ENCODE results near the gene PRUNE1. TPM values are rescaled to one million over a fixed set of nuclear protein-coding genes. Genes with fewer than 3 reads are reported as not detected.

Gene PRUNE1
- total RNA-seq (19.1 TPM), polyA plus RNA-seq (23.5 TPM)

GRCh38 chr1:151008244-151009205 lies at the start of gene PRUNE1:
PRUNE1 (plus strand) TSS chr1:151008449; CDS start chr1:151008633, 184 bp downstream.
- H3K27ac ChIP-seq (ENCODE audit: low read depth) = peak within 1 kb of the TSS; percentile 89
- H3K4me3 ChIP-seq (ENCODE audit: low read depth, low read length) = peak within 1 kb of the TSS; percentile 66
- peaks cover 1% of the 10 kb centered on the region for H3K4me1 ChIP-seq (ENCODE audit: insufficient read depth)
- DNase-seq (ENCODE audit: extremely low spot score) = peak; percentile 92
- H3K36me3 ChIP-seq (ENCODE audit: insufficient read depth) = no peaks in the 10 kb centered on the region
- under 1% methylated on average over 69 of the region's 69 CpGs for WGBS

DNA sequence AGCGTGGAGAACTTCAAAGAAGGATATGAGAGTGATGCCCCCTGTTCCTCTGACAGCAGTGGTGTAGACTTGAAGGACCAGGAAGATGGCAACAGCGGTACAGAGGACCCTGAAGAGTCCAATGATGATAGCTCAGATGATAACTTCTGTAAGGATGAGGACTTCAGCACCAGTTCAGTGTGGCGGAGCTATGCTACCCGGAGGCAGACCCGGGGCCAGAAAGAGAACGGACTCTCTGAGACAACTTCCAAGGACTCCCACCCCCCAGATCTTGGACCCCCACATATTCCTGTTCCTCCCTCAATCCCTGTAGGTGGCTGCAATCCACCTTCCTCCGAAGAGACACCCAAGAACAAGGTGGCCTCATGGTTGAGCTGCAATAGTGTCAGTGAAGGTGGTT lies 47.6 kb upstream of the PRUNE1 start:
- no peak overlapping the region for H3K27ac ChIP-seq (ENCODE audit: low read depth)
- no peak overlapping the region for H3K4me3 ChIP-seq (ENCODE audit: low read depth, low read length)
- H3K36me3 ChIP-seq (ENCODE audit: insufficient read depth) = peaks cover 3% of the 10 kb centered on the region
- DNase-seq (ENCODE audit: extremely low spot score) = no peak
- H3K4me1 ChIP-seq (ENCODE audit: insufficient read depth) = no peaks in the 10 kb centered on the region
- WGBS = 96% methylated on average over 7 of the region's 7 CpGs

DNA sequence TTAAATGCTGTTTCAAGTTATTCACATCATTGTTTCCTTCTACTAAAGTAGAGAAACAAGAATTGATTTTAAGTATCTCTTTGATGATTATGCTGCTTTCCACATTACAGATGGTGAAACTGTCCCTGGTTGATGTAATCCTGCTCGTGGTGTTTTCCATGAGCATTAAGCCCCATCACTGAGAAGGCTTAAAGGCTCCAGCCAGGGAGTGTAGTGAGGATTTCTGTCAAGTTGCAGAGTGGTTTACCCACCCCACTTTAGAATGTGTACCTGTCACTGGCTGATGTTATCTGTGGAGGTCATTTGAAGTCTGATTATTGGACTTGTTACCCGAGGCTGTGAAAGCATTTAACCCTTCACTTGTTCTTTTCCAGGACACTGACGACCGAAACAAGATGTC lies 46.5 kb upstream of the PRUNE1 start:
- no peak overlapping the region for H3K27ac ChIP-seq (ENCODE audit: low read depth)

GRCh38 chr1:150963321-150964163 lies 44.7 kb upstream of the PRUNE1 start:
- 88% methylated on average over 10 of the region's 10 CpGs for WGBS
- no peak for DNase-seq (ENCODE audit: extremely low spot score)
- Histone ChIP-seq H3K36me3 (ENCODE audit: insufficient read depth) (peaks cover 5% of the 10 kb centered on the region), H3K4me1 (ENCODE audit: insufficient read depth) (no peaks in the 10 kb centered on the region), H3K27ac (ENCODE audit: low read depth) (no peak overlapping the region), H3K4me3 (ENCODE audit: low read depth, low read length) (no peak overlapping the region)

More for the DNA sequence above, 46.5 kb upstream of the PRUNE1 start:
- 60% methylated on average over 4 of the region's 4 CpGs for WGBS
- H3K4me3 ChIP-seq (ENCODE audit: low read depth, low read length) = no peak overlapping the region
- no peak for DNase-seq (ENCODE audit: extremely low spot score)
- no peaks in the 10 kb centered on the region for H3K4me1 ChIP-seq (ENCODE audit: insufficient read depth)
- H3K36me3 ChIP-seq (ENCODE audit: insufficient read depth) = peaks cover 5% of the 10 kb centered on the region

DNA sequence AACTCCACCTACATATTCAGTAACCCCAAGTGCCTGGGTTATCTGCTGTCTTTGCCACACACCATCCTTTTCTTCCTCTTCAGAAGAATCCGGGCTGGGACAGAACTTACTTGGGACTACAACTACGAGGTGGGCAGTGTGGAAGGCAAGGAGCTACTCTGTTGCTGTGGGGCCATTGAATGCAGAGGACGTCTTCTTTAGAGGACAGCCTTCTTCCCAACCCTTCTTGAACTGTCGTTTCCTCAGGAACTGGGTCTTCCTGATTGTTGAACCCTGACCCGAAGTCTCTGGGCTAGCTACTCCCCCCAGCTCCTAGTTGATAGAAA lies 44.1 kb upstream of the PRUNE1 start:
- Histone ChIP-seq H3K27ac (ENCODE audit: low read depth) (no peak overlapping the region), H3K4me3 (ENCODE audit: low read depth, low read length) (no peak overlapping the region), H3K36me3 (ENCODE audit: insufficient read depth) (peaks cover 3% of the 10 kb centered on the region), H3K4me1 (ENCODE audit: insufficient read depth) (no peaks in the 10 kb centered on the region)
- 80% methylated on average over 5 of the region's 5 CpGs for WGBS
- no peak for DNase-seq (ENCODE audit: extremely low spot score)

DNA sequence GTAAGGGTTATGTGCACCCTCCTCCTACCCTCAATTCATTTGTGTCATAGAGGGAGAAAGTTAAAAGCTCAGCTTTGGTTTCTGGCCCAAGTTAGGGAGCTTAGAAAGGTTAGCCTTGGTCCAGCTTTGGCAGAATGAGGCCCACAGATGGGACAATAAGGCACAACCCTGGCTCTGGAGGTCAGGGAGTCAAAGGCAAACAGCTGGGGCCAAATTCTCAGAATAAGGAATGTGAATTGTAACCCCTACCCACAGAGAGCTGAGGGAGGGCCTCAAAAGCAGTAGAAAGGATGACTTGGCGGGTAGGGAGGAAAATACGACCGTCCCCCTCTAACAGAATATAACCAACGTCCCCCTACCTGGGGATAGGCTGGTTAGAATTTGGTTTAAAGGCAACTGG lies 42.6 kb upstream of the PRUNE1 start:
- 87% methylated on average over 4 of the region's 4 CpGs for WGBS
- Histone ChIP-seq H3K4me1 (ENCODE audit: insufficient read depth) (no peaks in the 10 kb centered on the region), H3K36me3 (ENCODE audit: insufficient read depth) (peaks cover 2% of the 10 kb centered on the region), H3K27ac (ENCODE audit: low read depth) (no peak overlapping the region), H3K4me3 (ENCODE audit: low read depth, low read length) (no peak overlapping the region)
- no peak for DNase-seq (ENCODE audit: extremely low spot score)

DNA sequence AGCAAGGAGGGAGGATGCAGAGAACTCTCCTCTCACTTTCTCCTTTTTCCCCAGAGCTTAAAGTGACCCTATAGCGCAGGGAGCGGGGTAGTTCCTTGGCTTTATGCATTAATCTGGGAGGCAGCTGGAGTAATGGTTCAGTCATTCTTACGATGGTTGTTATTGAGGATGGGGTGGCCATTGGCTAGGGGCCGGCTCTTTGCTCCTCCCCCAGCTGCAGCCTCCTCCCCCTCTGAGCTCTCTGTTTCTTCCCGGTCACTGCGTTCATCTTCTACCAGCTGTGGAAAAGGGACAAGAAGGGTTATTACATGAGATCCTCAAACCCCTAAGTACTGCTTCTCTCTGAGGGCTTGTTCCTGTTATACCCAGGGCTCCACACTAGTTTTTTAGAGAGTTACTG lies 42.2 kb upstream of the PRUNE1 start:
- no peak overlapping the region for H3K4me3 ChIP-seq (ENCODE audit: low read depth, low read length)
- DNase-seq (ENCODE audit: extremely low spot score) = no peak
- WGBS = 70% methylated on average over 6 of the region's 6 CpGs
- H3K36me3 ChIP-seq (ENCODE audit: insufficient read depth) = peaks cover 2% of the 10 kb centered on the region
- H3K27ac ChIP-seq (ENCODE audit: low read depth) = no peak overlapping the region
- no peaks in the 10 kb centered on the region for H3K4me1 ChIP-seq (ENCODE audit: insufficient read depth)

- no peak for DNase-seq (ENCODE audit: extremely low spot score)
- WGBS = 96% methylated on average over 13 of the region's 13 CpGs
- Histone ChIP-seq H3K4me1 (ENCODE audit: insufficient read depth) (no peaks in the 10 kb centered on the region), H3K4me3 (ENCODE audit: low read depth, low read length) (no peak overlapping the region), H3K27ac (ENCODE audit: low read depth) (no peak overlapping the region), H3K36me3 (ENCODE audit: insufficient read depth) (peaks cover 2% of the 10 kb centered on the region)
Measured at GRCh38 chr1:150967936-150968335, 40.3 kb upstream of the PRUNE1 start.

GRCh38 chr1:150968491-150968890 lies 39.8 kb upstream of the PRUNE1 start:
- Histone ChIP-seq H3K27ac (ENCODE audit: low read depth) (no peak overlapping the region), H3K36me3 (ENCODE audit: insufficient read depth) (peaks cover 2% of the 10 kb centered on the region), H3K4me1 (ENCODE audit: insufficient read depth) (peaks cover 2% of the 10 kb centered on the region), H3K4me3 (ENCODE audit: low read depth, low read length) (no peak overlapping the region)
- WGBS = 91% methylated on average over 4 of the region's 4 CpGs
- DNase-seq (ENCODE audit: extremely low spot score) = no peak

GRCh38 chr1:150969626-150970025 lies 38.6 kb upstream of the PRUNE1 start:
- H3K36me3 ChIP-seq (ENCODE audit: insufficient read depth) = peaks cover 2% of the 10 kb centered on the region
- WGBS = 79% methylated on average over 3 of the region's 3 CpGs
- H3K4me1 ChIP-seq (ENCODE audit: insufficient read depth) = peaks cover 4% of the 10 kb centered on the region
- no peak for DNase-seq (ENCODE audit: extremely low spot score)
- no peak overlapping the region for H3K4me3 ChIP-seq (ENCODE audit: low read depth, low read length)
- H3K27ac ChIP-seq (ENCODE audit: low read depth) = no peak overlapping the region

DNA sequence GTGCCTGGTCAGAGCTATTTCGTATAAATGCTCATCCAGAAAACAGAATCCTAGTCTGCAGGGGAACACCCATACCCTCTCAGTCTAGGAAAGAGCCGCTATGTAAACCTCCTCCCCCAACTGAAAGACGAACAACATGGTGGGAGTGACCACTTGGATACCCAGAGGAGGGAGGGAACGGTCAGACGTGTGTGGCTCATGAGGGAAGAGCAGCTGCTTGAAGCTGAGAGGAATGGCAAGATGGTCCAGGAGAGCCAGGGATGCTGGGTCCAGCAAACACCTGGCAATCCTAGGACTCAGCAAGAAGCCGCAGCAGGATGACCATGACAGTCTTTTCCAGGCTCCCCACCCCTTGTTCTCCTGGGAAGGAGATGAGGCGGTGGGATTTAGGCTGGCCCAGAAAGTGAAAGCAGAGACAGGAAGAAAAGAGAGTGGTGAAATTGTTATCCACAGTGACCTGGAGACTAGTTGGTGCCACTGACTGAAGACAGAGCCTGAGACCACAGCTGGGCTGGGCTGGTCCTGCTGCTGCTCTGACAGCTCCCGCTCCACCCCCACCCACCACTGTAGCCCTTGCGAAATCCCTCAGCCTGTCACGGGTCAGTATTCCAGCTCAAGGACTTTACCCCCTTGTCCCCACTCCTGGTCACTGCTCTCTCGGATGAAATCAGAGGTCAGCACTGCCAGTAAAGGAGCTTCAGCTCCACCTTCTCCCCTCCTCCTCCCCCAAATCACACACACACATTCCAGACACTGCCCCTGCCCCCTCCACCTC lies 37.3 kb upstream of the PRUNE1 start:
- DNase-seq (ENCODE audit: extremely low spot score) = no peak
- Histone ChIP-seq H3K4me3 (ENCODE audit: low read depth, low read length) (no peak overlapping the region), H3K4me1 (ENCODE audit: insufficient read depth) (peaks cover 4% of the 10 kb centered on the region), H3K27ac (ENCODE audit: low read depth) (peak overlapping the region; percentile 26), H3K36me3 (ENCODE audit: insufficient read depth) (peaks cover under 1% of the 10 kb centered on the region)
- WGBS = 35% methylated on average over 11 of the region's 11 CpGs

DNA sequence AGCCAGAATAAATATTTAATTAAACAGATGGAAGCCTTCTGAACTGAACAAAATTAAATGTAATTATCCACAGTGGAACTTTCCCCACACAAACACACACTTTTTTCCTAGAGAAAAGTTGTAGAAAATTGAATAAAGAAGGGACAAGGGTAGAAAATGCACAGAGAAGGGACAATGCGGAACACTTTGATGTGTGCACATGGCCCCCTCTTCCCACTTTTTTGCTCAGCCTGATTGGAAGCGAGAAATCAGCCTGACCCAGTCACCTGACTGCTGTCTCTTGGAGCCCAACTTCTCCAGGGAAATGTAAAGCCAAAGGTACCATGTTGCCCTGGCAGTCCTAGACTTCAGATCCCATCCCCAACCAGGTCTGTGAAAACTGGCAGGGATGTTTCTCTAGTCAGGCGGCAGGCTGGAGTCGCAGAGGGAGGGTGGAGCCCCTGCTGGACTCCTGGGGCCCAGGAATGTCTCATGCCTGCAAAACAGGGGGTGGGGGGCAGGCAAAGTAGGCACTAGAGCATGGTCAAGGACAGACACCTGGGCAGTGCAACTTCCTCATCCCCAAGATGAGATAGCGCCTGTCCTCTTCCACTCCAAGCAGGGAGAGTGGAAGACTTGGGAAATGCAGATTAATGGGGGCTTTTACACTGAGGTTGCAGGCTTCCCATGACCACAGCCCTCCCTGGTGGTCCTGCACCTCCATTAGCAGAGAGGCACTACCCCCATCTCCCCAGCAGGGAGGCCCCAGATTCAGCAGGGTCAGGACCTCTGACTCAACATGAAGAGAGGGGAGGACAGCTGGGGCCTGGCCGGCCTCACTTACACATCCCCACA lies 36.4 kb upstream of the PRUNE1 start:
- peaks cover 4% of the 10 kb centered on the region for H3K4me1 ChIP-seq (ENCODE audit: insufficient read depth)
- WGBS = 59% methylated on average over 6 of the region's 6 CpGs

More for the DNA sequence above, 36.4 kb upstream of the PRUNE1 start:
- DNase-seq (ENCODE audit: extremely low spot score) = no peak
- Histone ChIP-seq H3K36me3 (ENCODE audit: insufficient read depth) (no peaks in the 10 kb centered on the region), H3K27ac (ENCODE audit: low read depth) (peak overlapping the region; percentile 26), H3K4me3 (ENCODE audit: low read depth, low read length) (no peak overlapping the region)
